Gastroesophageal sphincter (tissue), 3 donors: ENCODE results near the gene PCDHB4.

Experiments used
- CTCF ChIP-seq, 4 experiments: fragments of 200-600 bp in 2 of 4; fragments of 450-650 bp in 2 of 4; sonication (generic) in 1 of 4; IDR thresholded peaks; one replicate each; pipeline ENCODE4 v1.5.1; 2017 to 2019; ENCODE audit warnings: antibody characterized with exemption in 4 of 4, mild to moderate bottlenecking in 2 of 4, moderate library complexity in 2 of 4
- EP300 ChIP-seq: sonication (generic); formaldehyde crosslinking; IDR thresholded peaks from one replicate; pipeline ENCODE4 v1.6.1; 2017; ENCODE audit warnings: antibody characterized with exemption, mild to moderate bottlenecking

GRCh38 chr5:141119250-141119649 lies 2.4 kb upstream of the PCDHB4 start:
- no peak for TF ChIP-seq CTCF (IDR thresholded peaks at IDR 0.05)
- TF ChIP-seq EP300 = no peak
